Activated CD8-positive, alpha-beta T cell treated with anti-CD3 and anti-CD28 coated beads for 36 hours (primary cell): ENCODE data around the gene ADRA1B. TPM values are rescaled to one million over a fixed set of nuclear protein-coding genes. Genes with fewer than 3 reads are reported as not detected.

ENCODE experiments used
- ATAC-seq: fragments of 200-7000 bp; cut with Tn5 transposase; one replicate; pipeline ENCODE4 v1.10.0; 2021; ENCODE audit warnings: mild to moderate bottlenecking, moderate library complexity
- CTCF ChIA-PET: fragments of 350-600 bp; sonication (Branson Sonifier 250); formaldehyde crosslinking; loops from one replicate; lab custom pipeline; 2021; ENCODE audit warnings: antibody characterized with exemption; lab: Charles Lee
- POLR2A ChIA-PET: fragments of 350-600 bp; sonication (Branson Sonifier 250); formaldehyde crosslinking; loops from one replicate; lab custom pipeline; 2021; ENCODE audit warnings: antibody characterized with exemption; lab: Charles Lee
- DNase-seq: peaks from one replicate; pipeline ENCODE4 v3.0.0-alpha.2; 2020
- H3K27ac Mint-ChIP-seq: one replicate; pipeline ENCODE4 v1.8.0; 2021; ENCODE audit warnings: mild to moderate bottlenecking, mixed read lengths
- H3K27me3 Mint-ChIP-seq: one replicate; pipeline ENCODE4 v1.8.0; 2021; ENCODE audit warnings: mixed read lengths
- H3K36me3 Mint-ChIP-seq: one replicate; pipeline ENCODE4 v1.8.0; 2021; ENCODE audit warnings: low read depth, mixed read lengths
- H3K4me1 Mint-ChIP-seq: one replicate; pipeline ENCODE4 v1.8.0; 2021; ENCODE audit warnings: low read depth, mixed read lengths
- H3K4me3 Mint-ChIP-seq: one replicate; pipeline ENCODE4 v1.8.0; 2021; ENCODE audit warnings: mild to moderate bottlenecking, moderate library complexity, mixed read lengths
- H3K9me3 Mint-ChIP-seq: one replicate; pipeline ENCODE4 v1.8.0; 2021; ENCODE audit warnings: mixed read lengths
- CTCF ChIP-seq: fragments of 200-600 bp; IDR thresholded peaks from one replicate; pipeline ENCODE4 v1.8.0; 2022; ENCODE audit warnings: antibody characterized with exemption, mild to moderate bottlenecking
- intact Hi-C: fragments of 100-400 bp; cut with micrococcal nuclease; formaldehyde crosslinking; loops from one replicate; pipeline ENCODE4 v1.10.0; 2022
- total RNA-seq, 2 experiments: library from RNA; stranded (reverse); gene quantifications; one replicate each; pipeline ENCODE4 v1.2.3, GENCODE V29; 2021

ADRA1B gene
- total RNA-seq, 2 experiments from 2014 or later: not detected

GRCh38 chr5:159899067-159900049, 16.9 kb upstream of the ADRA1B start:
- Mint-ChIP-seq H3K4me1 (peaks cover 2% of the 10 kb centered on the region), H3K4me3 (no peak overlapping the region), H3K36me3 (no peaks in the 10 kb centered on the region), H3K9me3 (no peaks in the 10 kb centered on the region), H3K27ac (no peak overlapping the region), H3K27me3 (peaks cover 35% of the 10 kb centered on the region)
- intact Hi-C loops: no loop called here
- CTCF ChIA-PET: interaction anchor here (0.6 kb wide), 1 partner anchor 66 kb away, joined by 3 read pairs; no protein-coding TSS in a partner anchor
- POLR2A ChIA-PET: no interaction called here
- no peak for ATAC-seq
- DNase-seq: no peak
- no peak for TF ChIP-seq CTCF

- peaks cover 5% of the 10 kb centered on the region for H3K4me1 Mint-ChIP-seq
- H3K36me3 Mint-ChIP-seq: no peaks in the 10 kb centered on the region
- peaks cover 29% of the 10 kb centered on the region for H3K27me3 Mint-ChIP-seq
- ChIA-PET POLR2A (no interaction called here), CTCF (interaction anchor here (1.0 kb wide), 1 partner anchor 14 kb away, joined by 3 read pairs; no protein-coding TSS in a partner anchor)
- intact Hi-C loops: no loop called here
- no peak for DNase-seq
- no peak overlapping the region for H3K27ac Mint-ChIP-seq
- no peak for TF ChIP-seq CTCF
- no peak for ATAC-seq
- H3K9me3 Mint-ChIP-seq: no peaks in the 10 kb centered on the region
- no peak overlapping the region for H3K4me3 Mint-ChIP-seq
These were observed 15.0 kb upstream of the ADRA1B start for GRCh38 chr5:159901308-159901707.

GRCh38 chr5:159901772-159902171, 14.5 kb upstream of the ADRA1B start:
- ATAC-seq (no peak), DNase-seq (no peak)
- no peak overlapping the region for H3K4me3 Mint-ChIP-seq
- intact Hi-C loops: no loop called here
- no peak overlapping the region for H3K27ac Mint-ChIP-seq
- no peaks in the 10 kb centered on the region for H3K9me3 Mint-ChIP-seq
- no peaks in the 10 kb centered on the region for H3K36me3 Mint-ChIP-seq
- POLR2A ChIA-PET: no interaction called here
- CTCF ChIA-PET: no interaction called here
- TF ChIP-seq CTCF: no peak
- peaks cover 25% of the 10 kb centered on the region for H3K27me3 Mint-ChIP-seq
- peaks cover 5% of the 10 kb centered on the region for H3K4me1 Mint-ChIP-seq

GRCh38 chr5:159902444-159903121, 13.7 kb upstream of the ADRA1B start:
- Mint-ChIP-seq H3K9me3 (no peaks in the 10 kb centered on the region), H3K4me3 (no peak overlapping the region), H3K27me3 (peaks cover 25% of the 10 kb centered on the region), H3K27ac (no peak overlapping the region), H3K36me3 (no peaks in the 10 kb centered on the region), H3K4me1 (peaks cover 5% of the 10 kb centered on the region)
- POLR2A ChIA-PET: no interaction called here
- intact Hi-C loops: no loop called here
- DNase-seq (no peak), ATAC-seq (no peak)
- CTCF ChIA-PET: no interaction called here
- TF ChIP-seq CTCF: no peak

- peaks cover 5% of the 10 kb centered on the region for H3K4me1 Mint-ChIP-seq
- no peak overlapping the region for H3K4me3 Mint-ChIP-seq
- ATAC-seq (no peak), DNase-seq (no peak)
- POLR2A ChIA-PET: no interaction called here
- intact Hi-C loops: no loop called here
- H3K27me3 Mint-ChIP-seq: peaks cover 24% of the 10 kb centered on the region
- no peak overlapping the region for H3K27ac Mint-ChIP-seq
- TF ChIP-seq CTCF: no peak
- H3K9me3 Mint-ChIP-seq: no peaks in the 10 kb centered on the region
- H3K36me3 Mint-ChIP-seq: no peaks in the 10 kb centered on the region
- CTCF ChIA-PET: no interaction called here
These were observed 13.2 kb upstream of the ADRA1B start for GRCh38 chr5:159903131-159903530.
